Measurements from ENCODE around the gene CD58. TPM values are rescaled to one million over a fixed set of nuclear protein-coding genes. Genes with fewer than 3 reads are reported as not detected.

CD58 gene
- total and polyA plus RNA-seq, 9 of the 15 experiments (the other 6 are each of a cell fraction or from before 2014, with no cell fraction given): 18.1 to 113 (median 37.4) TPM

- FAIRE-seq (no peak), ATAC-seq (no peak), DNase-seq (ENCODE audit: extremely low read depth in 1 of 4, low spot score in 3 of 4) (no peak)
- Histone ChIP-seq H3K79me2 (ENCODE audit: control insufficient read depth, insufficient read depth, low read length) (no peaks in the 10 kb centered on the region), H4K20me1 (replicated peaks; ENCODE audit: control insufficient read depth, insufficient read depth, low read length) (no peaks in the 10 kb centered on the region), H3K27ac (ENCODE audit: extremely low read depth, low read depth, low read length) (peak overlapping the region; percentile 37; the same call in 1 of the 3 replicates), H3K9ac (ENCODE audit: insufficient read depth in 1 of 2, low read depth in 2 of 2, low read length in 2 of 2) (peak overlapping the region in 1 of 2 experiments; percentile 63; a peak in 1 of 4 replicates), H3K4me2 (ENCODE audit: insufficient read depth, low read length) (no peak overlapping the region), H3K9me1 (ENCODE audit: control insufficient read depth, insufficient read depth, low read length) (no peaks in the 10 kb centered on the region), H3K4me1 (replicated peaks in 1 of 2; ENCODE audit: control insufficient read depth in 2 of 2, insufficient read depth in 2 of 2, low read length in 2 of 2) (peaks cover 4 to 8% of the 10 kb centered on the region in 2 experiments; a peak in 4 of 5 replicates), H3K9me3 (replicated peaks; ENCODE audit: control insufficient read depth, insufficient read depth, low read depth, low read length) (no peaks in the 10 kb centered on the region), H2AFZ (ENCODE audit: low read depth, low read length) (no peak overlapping the region), H3K36me3 (ENCODE audit: control insufficient read depth, insufficient read depth, low read length) (peaks cover 14% of the 10 kb centered on the region; the same call in 2 of the 3 replicates), H3K27me3 (ENCODE audit: control insufficient read depth in 2 of 2, insufficient read depth in 2 of 2, low read length in 2 of 2) (no peaks in the 10 kb centered on the region), H3K4me3 (no peak overlapping the region)
- intact Hi-C loops (cut with micrococcal nuclease) (no loop called here), in situ Hi-C loops (cut with MboI) (no loop called here)
- peak; percentile 0; the same call in 1 of the 2 replicates for TF ChIP-seq GABPA (tag; conservative IDR thresholded peaks at IDR 0.05; ENCODE audit: low read depth)
- peak; percentile 51; the same call in 1 of the 2 replicates for TF ChIP-seq ZNF175 (CRISPR knock-in tag; IDR thresholded peaks at IDR 0.05; ENCODE audit: low read depth)
- no peak for TF ChIP-seq BRCA1 (IDR thresholded peaks at IDR 0.05)
- TF ChIP-seq BRCA1 (CRISPR knock-in tag; IDR thresholded peaks at IDR 0.05): no peak
- 0 out of 2 replicates have a peak, but pooled peaks have one; percentile 24 for TF ChIP-seq ZNF395 (CRISPR knock-in tag; IDR thresholded peaks at IDR 0.05)
- TF ChIP-seq ZKSCAN3 (CRISPR knock-in tag; IDR thresholded peaks at IDR 0.05): no peak
- TF ChIP-seq MAZ (CRISPR knock-in tag; conservative IDR thresholded peaks at IDR 0.05 in 1 of 2, IDR thresholded peaks at IDR 0.05 in 1 of 2): no peak
- no peak for TF ChIP-seq ZNF197 (CRISPR knock-in tag; IDR thresholded peaks at IDR 0.05; ENCODE audit: low read depth)
- WGBS (ENCODE audit: insufficient coverage, low coverage, missing lambda C conversion rate): 48% methylated on average over 7 of the region's 7 CpGs
- no TSS peak for BruUV-seq (replicated peaks)
- POLR2A ChIA-PET: interaction anchor here (0.9 to 1.8 kb wide), 3 partner anchors 12 to 104 kb away, joined by 3 to 4 read pairs (median 3); no protein-coding TSS in a partner anchor
- CTCF ChIA-PET (ENCODE audit: low intra/inter-chr PET ratio): no interaction called here
Observed at GRCh38 chr1:116515702-116516101, 55.1 kb downstream of the CD58 start.
